Tibial artery (tissue), 4 donors: ENCODE measurements around the gene C6orf132.

Source experiments
- DNase-seq, 2 donors: peaks; one replicate each; pipeline ENCODE4 v3.0.0-alpha.2; 2019
- H3K27ac ChIP-seq, 2 donors: fragments of 200-600 bp; sonication (generic) in 1 of 2; 1 replicate in 1 of 2; 2 replicates in 1 of 2; pipeline ENCODE4 v1.5.1; 2018 to 2019; ENCODE audit warnings: mild to moderate bottlenecking in 1 of 2
- H3K27me3 ChIP-seq, 2 donors: fragments of 200-600 bp; sonication (generic) in 1 of 2; one replicate each; pipeline versions ENCODE4 v1.5.1 to v1.6.0; 2016 to 2019
- H3K36me3 ChIP-seq, 3 donors: fragments of 200-600 bp; sonication (generic) in 2 of 3; one replicate each; pipeline ENCODE4 v1.5.1; 2016 to 2019; ENCODE audit warnings: mild to moderate bottlenecking in 2 of 3
- H3K4me1 ChIP-seq, 4 donors: fragments of 200-600 bp; sonication (generic) in 2 of 4; 1 replicate in 3 of 4; 2 replicates in 1 of 4; pipeline ENCODE4 v1.5.1; 2016 to 2019
- H3K4me3 ChIP-seq, 2 donors: fragments of 200-600 bp; sonication (generic) in 1 of 2; 1 replicate in 1 of 2; 2 replicates in 1 of 2; pipeline ENCODE4 v1.5.1; 2018 to 2019; ENCODE audit warnings: mild to moderate bottlenecking in 2 of 2
- H3K9me3 ChIP-seq, 3 donors: fragments of 200-600 bp; sonication (generic) in 1 of 3; one replicate each; pipeline ENCODE4 v1.5.1; 2016 to 2019
- CTCF ChIP-seq, 2 experiments: fragments of 200-600 bp in 1 of 2; fragments of 450-650 bp in 1 of 2; IDR thresholded peaks; one replicate each; pipeline ENCODE4 v1.5.1; 2017 to 2019; ENCODE audit warnings: antibody characterized with exemption in 2 of 2, mild to moderate bottlenecking in 1 of 2, moderate library complexity in 1 of 2
- intact Hi-C: fragments of 100-400 bp; cut with DNase I; formaldehyde crosslinking; loops from one replicate; pipeline ENCODE4 v1.15.0; 2023; ENCODE audit warnings: low total_unique reads

Gene C6orf132

GRCh38 chr6:42142118-42142835 is at the start of gene C6orf132:
Gene C6orf132 (minus strand): TSS chr6:42142620. CDS start chr6:42142444, 176 bp downstream.
- peak within 1 kb of the TSS; percentile 44 to 50 for H3K4me3 ChIP-seq
- H3K27ac ChIP-seq, result peak within 1 kb of the TSS; percentile 53 to 57
- DNase-seq, result peak in 1 of 2 donors; percentile 70
- intact Hi-C loops, result no loop called here
- H3K27me3 ChIP-seq, result peaks cover 0 to 31% of the 10 kb centered on the region in 2 donors
- H3K36me3 ChIP-seq, result no peaks in the 10 kb centered on the region
- TF ChIP-seq CTCF (IDR thresholded peaks at IDR 0.05), result no peak
- H3K4me1 ChIP-seq, result peaks cover 0 to 18% (median 10%) of the 10 kb centered on the region in 4 donors
- H3K9me3 ChIP-seq, result no peaks in the 10 kb centered on the region

GRCh38 chr6:42190554-42191183 is 48.2 kb upstream of the C6orf132 start:
- Histone ChIP-seq H3K9me3 (no peaks in the 10 kb centered on the region), H3K27me3 (no peaks in the 10 kb centered on the region), H3K4me1 (peaks cover 0 to 3% (median 0%) of the 10 kb centered on the region in 4 donors), H3K4me3 (no peak overlapping the region), H3K27ac (no peak overlapping the region), H3K36me3 (peaks cover 0 to 14% (median 4%) of the 10 kb centered on the region in 3 donors)
- TF ChIP-seq CTCF (IDR thresholded peaks at IDR 0.05), result no peak
- intact Hi-C loops, result no loop called here
- DNase-seq, result no peak

- DNase-seq, result no peak
- intact Hi-C loops, result no loop called here
- Histone ChIP-seq H3K27me3 (no peaks in the 10 kb centered on the region), H3K4me3 (no peak overlapping the region), H3K36me3 (peaks cover 0 to 26% (median 4%) of the 10 kb centered on the region in 3 donors), H3K27ac (no peak overlapping the region), H3K4me1 (peaks cover 0 to 2% (median 0%) of the 10 kb centered on the region in 4 donors), H3K9me3 (no peaks in the 10 kb centered on the region)
- no peak for TF ChIP-seq CTCF (IDR thresholded peaks at IDR 0.05)
Observed at GRCh38 chr6:42188406-42188805, 46.0 kb upstream of the C6orf132 start.

- intact Hi-C loops, result no loop called here
- H3K4me3 ChIP-seq, result no peak overlapping the region
- peaks cover 0 to 19% (median 2%) of the 10 kb centered on the region in 3 donors for H3K36me3 ChIP-seq
- no peak for DNase-seq
- H3K27ac ChIP-seq, result no peak overlapping the region
- H3K4me1 ChIP-seq, result no peaks in the 10 kb centered on the region
- no peaks in the 10 kb centered on the region for H3K27me3 ChIP-seq
- TF ChIP-seq CTCF (IDR thresholded peaks at IDR 0.05), result no peak
- no peaks in the 10 kb centered on the region for H3K9me3 ChIP-seq
Observed at GRCh38 chr6:42185597-42185996, 43.2 kb upstream of the C6orf132 start.

GRCh38 chr6:42184475-42184874 is 42.1 kb upstream of the C6orf132 start:
- H3K36me3 ChIP-seq, result peaks cover 0 to 19% (median 0%) of the 10 kb centered on the region in 3 donors
- H3K4me1 ChIP-seq, result no peaks in the 10 kb centered on the region
- no peak for DNase-seq
- intact Hi-C loops, result no loop called here
- no peak overlapping the region for H3K27ac ChIP-seq
- no peak overlapping the region for H3K4me3 ChIP-seq
- H3K27me3 ChIP-seq, result no peaks in the 10 kb centered on the region
- no peaks in the 10 kb centered on the region for H3K9me3 ChIP-seq
- TF ChIP-seq CTCF (IDR thresholded peaks at IDR 0.05), result no peak
